Fibroblast of villous mesenchyme (primary cell): ENCODE results near the gene MAGI1. TPM values are rescaled to one million over a fixed set of nuclear protein-coding genes. Genes with fewer than 3 reads are reported as not detected.

Experiments
- DNase-seq: peaks from one replicate; pipeline ENCODE4 v3.0.0-alpha.2; 2010; ENCODE audit warnings: low read depth
- H3K4me3 ChIP-seq: 2 replicates; pipeline ENCODE4 v1.5.1; 2011; ENCODE audit warnings: low read depth, mild to moderate bottlenecking, low read length
- total RNA-seq: library from RNA; depleted of rRNA; stranded (reverse); fragments of >200 nt; gene quantifications from 2 replicates; pipeline ENCODE4 v1.2.3, GENCODE V29; 2012
- TF ChIP-seq, protein P1 (sequence below): IDR thresholded peaks from 2 replicates; pipeline ENCODE4 v1.5.1; 2012; ENCODE audit warnings: low read depth, mild to moderate bottlenecking, low read length; ENCODE audit not compliant: insufficient read depth

Gene MAGI1
- total RNA-seq, 1 donor = 20.7 TPM

DNA sequence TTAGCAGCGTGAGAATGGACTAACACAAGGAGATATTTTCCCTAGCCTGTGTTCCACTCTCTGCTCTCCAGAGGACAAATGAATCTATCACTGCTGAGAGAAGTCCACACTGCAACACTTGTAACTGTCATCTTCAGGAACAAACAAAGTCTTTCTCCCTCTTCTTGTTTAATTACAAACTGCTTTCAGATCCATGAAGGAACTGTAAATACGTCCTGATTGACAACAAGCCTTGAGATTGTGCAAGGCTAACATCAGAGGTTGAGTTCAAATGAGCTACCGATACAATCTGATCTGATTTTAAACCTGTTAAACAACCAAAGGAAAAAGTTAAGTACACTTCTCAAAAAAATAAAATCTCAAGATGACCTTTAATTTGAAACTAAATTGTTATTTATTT lies 712.1 kb downstream of the MAGI1 start:
- TF ChIP-seq, protein P1, sequence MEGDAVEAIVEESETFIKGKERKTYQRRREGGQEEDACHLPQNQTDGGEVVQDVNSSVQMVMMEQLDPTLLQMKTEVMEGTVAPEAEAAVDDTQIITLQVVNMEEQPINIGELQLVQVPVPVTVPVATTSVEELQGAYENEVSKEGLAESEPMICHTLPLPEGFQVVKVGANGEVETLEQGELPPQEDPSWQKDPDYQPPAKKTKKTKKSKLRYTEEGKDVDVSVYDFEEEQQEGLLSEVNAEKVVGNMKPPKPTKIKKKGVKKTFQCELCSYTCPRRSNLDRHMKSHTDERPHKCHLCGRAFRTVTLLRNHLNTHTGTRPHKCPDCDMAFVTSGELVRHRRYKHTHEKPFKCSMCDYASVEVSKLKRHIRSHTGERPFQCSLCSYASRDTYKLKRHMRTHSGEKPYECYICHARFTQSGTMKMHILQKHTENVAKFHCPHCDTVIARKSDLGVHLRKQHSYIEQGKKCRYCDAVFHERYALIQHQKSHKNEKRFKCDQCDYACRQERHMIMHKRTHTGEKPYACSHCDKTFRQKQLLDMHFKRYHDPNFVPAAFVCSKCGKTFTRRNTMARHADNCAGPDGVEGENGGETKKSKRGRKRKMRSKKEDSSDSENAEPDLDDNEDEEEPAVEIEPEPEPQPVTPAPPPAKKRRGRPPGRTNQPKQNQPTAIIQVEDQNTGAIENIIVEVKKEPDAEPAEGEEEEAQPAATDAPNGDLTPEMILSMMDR = no peak
- no peak for DNase-seq
- H3K4me3 ChIP-seq = no peak overlapping the region

DNA sequence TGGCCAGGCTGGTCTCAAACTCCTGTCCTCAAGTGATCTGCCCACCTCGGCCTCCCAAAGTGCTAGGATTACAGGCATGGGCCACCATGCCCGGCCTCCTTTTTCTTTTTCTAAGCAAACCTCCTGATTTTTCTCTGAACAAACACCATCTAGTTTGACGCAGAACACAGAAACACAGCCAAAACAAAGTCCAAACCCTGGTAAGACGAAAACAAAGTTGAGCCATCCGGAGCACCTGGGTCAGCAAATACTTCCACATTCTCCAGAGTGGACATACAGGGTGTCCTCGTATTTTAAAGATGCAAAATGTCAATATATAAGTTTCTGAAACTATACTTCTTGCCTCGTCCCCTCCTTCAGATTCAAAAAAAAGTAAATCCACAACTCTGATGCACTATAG lies 715.8 kb downstream of the MAGI1 start:
- DNase-seq = no peak
- TF ChIP-seq, protein P1 = no peak
- no peak overlapping the region for H3K4me3 ChIP-seq

DNA sequence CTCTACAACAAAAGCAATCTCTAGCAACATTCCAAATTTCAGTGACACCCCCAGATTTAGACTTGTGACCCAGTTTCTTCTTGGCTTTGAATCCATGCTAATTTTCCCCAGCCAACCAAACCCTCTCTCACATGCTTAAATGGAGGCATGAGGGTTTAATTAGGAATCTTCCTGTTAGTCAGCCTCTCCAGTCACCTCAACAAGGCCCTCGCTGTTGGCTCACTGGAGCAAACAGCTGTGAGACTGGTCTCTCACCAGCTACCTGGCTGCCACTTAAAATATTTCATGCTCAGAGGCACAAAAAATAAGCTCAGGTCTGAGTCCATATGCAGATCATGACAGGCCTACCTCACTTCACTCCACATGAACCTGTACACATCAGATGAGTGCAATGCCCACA lies 720.5 kb downstream of the MAGI1 start:
- no peak overlapping the region for H3K4me3 ChIP-seq
- no peak for DNase-seq
- TF ChIP-seq, protein P1 = no peak

DNA sequence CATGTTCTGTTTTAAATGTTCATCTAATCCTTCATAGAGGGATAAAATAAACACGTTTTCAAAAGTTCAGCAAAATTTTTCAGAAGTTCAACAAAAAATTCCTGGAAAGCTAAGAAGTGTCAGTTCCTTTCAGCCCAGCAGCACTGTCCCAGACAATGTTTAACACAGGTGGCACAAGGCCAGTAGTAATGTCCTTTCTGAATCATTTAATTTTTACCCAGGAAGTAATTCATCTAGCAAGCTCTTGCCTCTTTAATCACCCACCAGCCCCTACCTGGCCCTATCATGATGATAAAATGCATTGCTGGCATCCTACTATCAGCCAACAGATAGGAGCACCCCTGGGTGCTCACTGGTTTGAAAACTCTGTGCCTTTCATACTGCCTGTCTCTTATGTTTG lies 723.8 kb downstream of the MAGI1 start:
- TF ChIP-seq, protein P1 = no peak
- DNase-seq = no peak
- no peak overlapping the region for H3K4me3 ChIP-seq

DNA sequence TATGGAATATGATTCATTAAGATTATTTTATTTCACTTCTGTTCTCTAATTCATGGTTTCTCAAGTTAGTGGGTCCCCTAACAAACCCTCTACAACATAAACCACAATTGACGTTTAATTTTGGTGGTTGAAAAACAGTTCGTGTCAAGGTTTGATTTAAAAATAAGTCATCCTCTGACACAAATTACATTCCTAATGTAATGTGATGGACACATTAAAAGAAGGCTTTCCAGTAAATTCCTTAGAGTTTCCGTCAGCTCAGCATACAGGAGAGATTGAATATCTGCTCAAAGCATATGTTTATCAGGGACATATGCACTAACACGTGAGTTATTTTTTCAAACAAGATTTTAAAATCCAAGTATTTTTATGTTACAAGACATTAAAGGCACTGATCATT lies 724.4 kb downstream of the MAGI1 start:
- TF ChIP-seq, protein P1 = no peak
- no peak for DNase-seq
- H3K4me3 ChIP-seq = no peak overlapping the region

DNA sequence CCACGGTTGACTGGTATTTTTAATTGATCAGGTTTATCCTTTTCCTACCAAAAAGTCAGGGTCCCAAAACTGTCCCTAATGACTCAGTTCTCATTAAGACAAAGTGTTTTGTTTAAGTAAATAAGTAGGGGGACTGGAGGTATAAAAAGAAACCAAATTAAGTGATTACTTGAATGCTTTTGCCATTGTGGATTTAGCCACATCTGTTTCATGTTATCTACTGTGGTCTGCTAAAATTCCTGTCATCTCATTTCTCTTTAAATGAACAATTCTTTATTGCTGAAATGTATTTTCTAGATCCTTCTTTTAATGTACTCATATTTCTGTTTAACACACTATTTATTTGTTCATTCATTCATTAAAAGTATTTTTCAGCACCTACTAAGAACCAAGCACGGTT lies 725.1 kb downstream of the MAGI1 start:
- no peak overlapping the region for H3K4me3 ChIP-seq
- no peak for DNase-seq
- TF ChIP-seq, protein P1 = no peak

DNA sequence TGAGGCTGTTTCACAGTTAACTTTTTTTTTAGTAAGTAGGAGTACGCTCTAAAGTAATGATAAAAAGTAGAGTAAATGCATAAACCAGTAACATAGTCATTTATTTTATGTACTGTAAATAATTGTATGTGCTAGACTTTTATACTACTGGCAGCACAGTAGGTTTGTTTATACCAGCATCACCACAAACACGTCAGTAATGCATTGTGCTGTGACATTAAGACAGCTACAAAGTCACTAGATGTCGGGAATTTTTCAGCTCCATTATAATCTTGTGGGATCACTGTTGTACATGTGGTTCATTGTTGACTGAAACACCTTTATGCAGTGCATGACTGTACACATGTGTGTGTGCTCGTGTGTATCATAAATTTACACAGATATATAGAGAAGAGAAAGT lies 732.9 kb downstream of the MAGI1 start:
- H3K4me3 ChIP-seq = no peak overlapping the region
- no peak for DNase-seq
- TF ChIP-seq, protein P1 = no peak
